ENCODE results near the gene SLFN12L.

GRCh38 chr17:35428229-35428628, 109.2 kb downstream of the SLFN12L start:
- TF ChIP-seq CTCF (IDR thresholded peaks at IDR 0.05), result no peak
- no peak for TF ChIP-seq POLR2A (IDR thresholded peaks at IDR 0.05)
